Glutamatergic neuron (in vitro differentiated cells): ENCODE results near the gene ZNF256. TPM values are rescaled to one million over a fixed set of nuclear protein-coding genes. Genes with fewer than 3 reads are reported as not detected.

ENCODE experiments used
- DNase-seq: peaks from one replicate; pipeline ENCODE4 v3.0.0; 2022
- H3K27ac Mint-ChIP-seq: one replicate; pipeline ENCODE4 v1.8.0; 2020; ENCODE audit warnings: mild to moderate bottlenecking, mixed read lengths, inconsistent platforms; ENCODE audit not compliant: unreplicated experiment
- H3K27me3 Mint-ChIP-seq: one replicate; pipeline ENCODE4 v1.8.0; 2020; ENCODE audit warnings: mild to moderate bottlenecking, moderate library complexity, mixed read lengths, inconsistent platforms; ENCODE audit not compliant: unreplicated experiment
- H3K36me3 Mint-ChIP-seq: one replicate; pipeline ENCODE4 v1.8.0; 2020; ENCODE audit warnings: mild to moderate bottlenecking, mixed read lengths, inconsistent platforms; ENCODE audit not compliant: unreplicated experiment
- H3K4me1 Mint-ChIP-seq: one replicate; pipeline ENCODE4 v1.8.0; 2020; ENCODE audit warnings: mild to moderate bottlenecking, low read depth, mixed read lengths, inconsistent platforms; ENCODE audit not compliant: unreplicated experiment
- H3K4me3 Mint-ChIP-seq: one replicate; pipeline ENCODE4 v1.8.0; 2020; ENCODE audit warnings: mild to moderate bottlenecking, mixed read lengths, inconsistent platforms; ENCODE audit not compliant: unreplicated experiment
- H3K9me3 Mint-ChIP-seq: one replicate; pipeline ENCODE4 v1.8.0; 2020; ENCODE audit warnings: mild to moderate bottlenecking, moderate library complexity, mixed read lengths, inconsistent platforms; ENCODE audit not compliant: unreplicated experiment
- total RNA-seq: library from RNA; stranded (reverse); fragmentation: NEBNext Ultra II Directional; extraction: Animal tissue kit (Norgen Biotek cat#: 25700); gene quantifications from one replicate; pipeline ENCODE4 v1.2.1, GENCODE V29; 2021; ENCODE audit not compliant: unreplicated experiment
- TF ChIP-seq, protein P1 (sequence below): fragments of 200-600 bp; sonication (generic); IDR thresholded peaks from one replicate; pipeline ENCODE4 v1.5.0; 2021; ENCODE audit not compliant: partially characterized antibody, unreplicated experiment

The ZNF256 gene
- total RNA-seq, 1 donor from 2014 or later = 11.0 TPM

- Mint-ChIP-seq H3K27me3 (peaks cover 8% of the 10 kb centered on the region), H3K9me3 (peaks cover 13% of the 10 kb centered on the region), H3K27ac (no peak overlapping the region), H3K4me3 (no peak overlapping the region), H3K36me3 (peaks cover 26% of the 10 kb centered on the region), H3K4me1 (no peaks in the 10 kb centered on the region)
- no peak for DNase-seq
- TF ChIP-seq, protein P1, sequence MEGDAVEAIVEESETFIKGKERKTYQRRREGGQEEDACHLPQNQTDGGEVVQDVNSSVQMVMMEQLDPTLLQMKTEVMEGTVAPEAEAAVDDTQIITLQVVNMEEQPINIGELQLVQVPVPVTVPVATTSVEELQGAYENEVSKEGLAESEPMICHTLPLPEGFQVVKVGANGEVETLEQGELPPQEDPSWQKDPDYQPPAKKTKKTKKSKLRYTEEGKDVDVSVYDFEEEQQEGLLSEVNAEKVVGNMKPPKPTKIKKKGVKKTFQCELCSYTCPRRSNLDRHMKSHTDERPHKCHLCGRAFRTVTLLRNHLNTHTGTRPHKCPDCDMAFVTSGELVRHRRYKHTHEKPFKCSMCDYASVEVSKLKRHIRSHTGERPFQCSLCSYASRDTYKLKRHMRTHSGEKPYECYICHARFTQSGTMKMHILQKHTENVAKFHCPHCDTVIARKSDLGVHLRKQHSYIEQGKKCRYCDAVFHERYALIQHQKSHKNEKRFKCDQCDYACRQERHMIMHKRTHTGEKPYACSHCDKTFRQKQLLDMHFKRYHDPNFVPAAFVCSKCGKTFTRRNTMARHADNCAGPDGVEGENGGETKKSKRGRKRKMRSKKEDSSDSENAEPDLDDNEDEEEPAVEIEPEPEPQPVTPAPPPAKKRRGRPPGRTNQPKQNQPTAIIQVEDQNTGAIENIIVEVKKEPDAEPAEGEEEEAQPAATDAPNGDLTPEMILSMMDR = no peak
These were observed 17.3 kb upstream of the ZNF256 start for GRCh38 chr19:57964761-57965160.

DNA sequence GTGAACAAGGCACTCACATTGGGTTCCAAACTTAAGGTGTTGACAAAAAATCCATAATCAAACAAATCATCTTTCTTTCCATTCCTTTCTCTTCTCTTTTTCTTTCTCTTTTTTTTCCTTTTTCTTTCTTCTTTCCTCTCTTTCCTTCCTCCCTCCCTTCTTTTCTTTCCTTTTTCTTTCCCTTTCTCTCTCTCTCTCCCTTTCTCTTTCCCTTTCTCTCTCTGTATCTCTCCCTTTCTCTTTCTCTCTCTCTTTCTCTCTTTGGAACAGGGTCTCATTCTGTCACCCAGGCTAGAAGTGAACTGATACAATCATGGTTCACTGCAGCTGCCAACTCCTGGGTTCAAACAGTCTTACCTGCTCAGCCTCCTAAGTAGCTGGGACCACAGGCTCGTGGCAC lies 14.3 kb upstream of the ZNF256 start:
- Mint-ChIP-seq H3K27ac (no peak overlapping the region), H3K9me3 (peaks cover 13% of the 10 kb centered on the region), H3K27me3 (peaks cover 7% of the 10 kb centered on the region), H3K36me3 (peaks cover 23% of the 10 kb centered on the region), H3K4me3 (no peak overlapping the region), H3K4me1 (no peaks in the 10 kb centered on the region)
- no peak for DNase-seq
- TF ChIP-seq, protein P1 = no peak

- no peaks in the 10 kb centered on the region for H3K4me1 Mint-ChIP-seq
- peaks cover 10% of the 10 kb centered on the region for H3K9me3 Mint-ChIP-seq
- H3K27ac Mint-ChIP-seq = no peak overlapping the region
- peaks cover 23% of the 10 kb centered on the region for H3K36me3 Mint-ChIP-seq
- peaks cover 6% of the 10 kb centered on the region for H3K27me3 Mint-ChIP-seq
- TF ChIP-seq, protein P1 = no peak
- no peak for DNase-seq
- no peak overlapping the region for H3K4me3 Mint-ChIP-seq
These were observed 7.5 kb upstream of the ZNF256 start for GRCh38 chr19:57954996-57955395.

GRCh38 chr19:57949702-57950101 lies 2.2 kb upstream of the ZNF256 start:
- Mint-ChIP-seq H3K4me1 (peaks cover 8% of the 10 kb centered on the region), H3K27me3 (peaks cover 7% of the 10 kb centered on the region), H3K27ac (no peak overlapping the region), H3K4me3 (no peak overlapping the region), H3K36me3 (peaks cover 22% of the 10 kb centered on the region), H3K9me3 (peaks cover 8% of the 10 kb centered on the region)
- TF ChIP-seq, protein P1 = no peak
- DNase-seq = no peak

DNA sequence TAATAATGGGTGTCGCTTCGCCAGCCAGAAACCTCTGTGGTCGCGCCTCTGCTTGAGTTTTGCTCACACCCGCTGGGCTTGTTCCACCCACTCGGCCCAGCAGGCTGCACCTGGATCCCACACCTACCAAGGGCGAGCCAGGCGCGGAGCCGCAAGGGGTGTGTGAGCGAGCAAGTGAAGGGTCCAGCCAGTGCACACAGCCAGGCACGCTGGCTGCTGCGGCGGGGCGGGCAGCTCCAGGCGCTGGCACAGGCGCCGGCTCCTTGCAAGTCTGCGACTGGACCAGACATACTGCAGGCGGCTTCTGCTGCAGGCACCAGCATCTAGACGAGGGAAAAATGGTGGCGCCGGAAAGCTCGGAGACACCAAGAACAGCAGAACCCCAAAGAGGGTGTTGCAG lies 1.8 kb upstream of the ZNF256 start:
- Mint-ChIP-seq H3K36me3 (peaks cover 18% of the 10 kb centered on the region), H3K4me3 (no peak overlapping the region), H3K9me3 (peaks cover 8% of the 10 kb centered on the region), H3K4me1 (peaks cover 8% of the 10 kb centered on the region), H3K27ac (no peak overlapping the region), H3K27me3 (peaks cover 4% of the 10 kb centered on the region)
- TF ChIP-seq, protein P1 = no peak
- DNase-seq = no peak
